ENCODE data around the gene DENND10.

GRCh38 chr10:119079599-119080520 lies 24.1 kb upstream of the DENND10 start:
- TF ChIP-seq CTCF (IDR thresholded peaks at IDR 0.05; ENCODE audit: low read depth, low read length, poor library complexity, severe bottlenecking) (no peak), EZH2phosphoT487 (IDR thresholded peaks at IDR 0.05; ENCODE audit: borderline replicate concordance, low read length) (no peak)
